IPS-NIHi11 (cell line): ENCODE measurements around the gene AGAP1.
A peak's percentile ranks its signal among the peaks of the same experiment; 100 is the strongest.
"Not testable (repeated sequence)": the region's sequence is repeated elsewhere in the genome, so short reads cannot be mapped to it uniquely, and the experiment has no call there.

Experiments
- DNase-seq: peaks from one replicate; pipeline ENCODE4 v3.0.0; 2012; ENCODE audit warnings: mixed read lengths, low spot score

The AGAP1 gene

DNA sequence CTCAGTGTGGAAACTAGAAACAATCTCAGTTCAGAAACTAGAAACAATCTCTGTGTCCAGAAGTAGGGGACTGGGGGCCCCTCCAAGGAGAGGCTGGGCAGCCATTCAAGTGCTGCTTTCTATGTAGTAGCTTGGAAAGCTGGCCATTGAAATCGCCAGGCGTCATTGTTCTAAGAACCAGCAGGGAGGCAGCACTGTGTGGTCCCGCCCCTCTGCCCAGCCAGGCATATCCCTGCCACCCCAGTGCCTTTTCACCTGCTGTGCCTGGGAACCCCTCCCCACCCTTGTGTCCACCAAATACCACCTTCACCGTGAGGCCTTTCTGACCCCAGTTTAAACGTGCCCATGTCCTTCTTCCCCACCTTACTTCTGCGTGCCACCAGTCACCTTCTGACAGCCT is 452.7 kb downstream of the AGAP1 start:
- no peak for DNase-seq

DNA sequence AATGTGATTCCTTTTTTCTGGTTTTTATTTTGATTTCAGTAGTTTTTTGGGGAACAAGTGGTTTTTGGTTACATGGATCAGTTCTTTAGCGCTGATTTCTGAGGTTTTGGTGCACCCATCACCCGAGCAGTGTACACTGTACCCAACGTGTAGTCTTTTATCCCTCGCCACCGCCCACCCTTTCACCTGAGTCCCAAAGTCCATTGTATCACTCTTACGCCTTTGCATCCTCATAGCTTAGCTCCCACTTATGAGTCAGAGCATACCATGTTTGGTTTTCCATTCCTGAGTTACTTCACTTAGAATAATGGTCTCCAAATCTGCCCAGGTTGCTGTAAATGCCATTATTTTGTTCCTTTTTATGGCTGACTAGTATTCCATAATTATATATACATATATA is 453.2 kb downstream of the AGAP1 start:
- not testable (repeated sequence) for DNase-seq

DNA sequence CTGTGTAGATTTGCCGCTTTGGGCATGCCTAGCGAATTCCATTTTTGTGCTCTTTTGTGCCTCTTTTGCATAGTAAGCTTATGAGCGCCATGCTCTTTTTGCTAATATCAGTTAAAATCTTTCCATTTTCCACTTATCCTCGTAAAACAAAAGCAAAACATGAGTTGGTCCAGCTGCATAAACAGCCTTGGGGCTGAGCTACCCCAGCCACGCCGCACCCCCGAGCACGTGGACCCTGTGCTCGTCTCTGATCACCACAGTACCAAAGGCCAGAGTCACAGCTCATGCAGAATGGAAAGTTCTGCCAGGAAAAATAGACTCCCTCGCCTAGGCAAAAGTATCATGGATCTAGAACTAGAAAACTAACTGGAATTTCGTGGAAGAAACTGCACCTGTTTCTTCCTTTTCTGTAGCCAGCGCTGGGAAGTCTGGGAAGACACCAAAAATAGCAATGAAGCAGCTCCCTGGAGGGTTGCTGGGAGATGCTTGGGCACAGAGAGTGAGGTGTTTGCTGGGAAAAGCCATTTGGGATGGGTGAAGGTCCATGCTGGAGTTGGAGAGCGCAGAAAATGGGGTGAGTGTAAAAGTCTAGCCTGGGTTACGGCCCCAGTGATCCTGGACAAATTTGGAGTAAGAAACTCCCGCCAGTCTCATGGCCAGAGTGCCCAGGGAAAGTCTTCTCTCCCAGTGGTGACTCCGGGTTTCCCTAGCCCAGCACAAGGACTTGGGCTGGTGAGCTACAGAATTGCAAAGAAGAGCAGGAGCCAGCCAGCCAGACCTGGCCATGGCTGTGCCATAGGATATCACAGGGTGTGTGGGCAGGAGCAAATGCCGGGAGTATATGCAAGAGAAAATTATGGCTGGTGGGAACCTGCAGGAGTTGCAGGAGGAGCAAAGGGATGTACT is 456.0 kb downstream of the AGAP1 start:
- DNase-seq = no peak

DNA sequence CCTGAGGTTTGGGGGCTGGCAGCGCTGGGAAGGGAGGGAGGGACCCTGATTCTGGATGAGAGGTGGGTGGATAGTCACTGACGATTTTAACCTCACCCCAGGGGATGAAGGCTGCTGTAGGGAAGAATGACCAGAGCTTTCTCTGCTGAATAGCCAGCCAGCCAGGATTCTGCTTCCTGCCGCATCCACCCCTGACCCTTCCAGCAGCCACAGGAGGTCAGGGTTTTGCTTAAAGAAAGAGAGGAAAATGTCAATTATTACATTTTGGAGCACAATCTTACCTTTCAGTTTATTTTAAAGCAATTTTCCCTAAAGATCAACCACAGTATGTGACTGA is 456.6 kb downstream of the AGAP1 start:
- peak; percentile 37 for DNase-seq

DNA sequence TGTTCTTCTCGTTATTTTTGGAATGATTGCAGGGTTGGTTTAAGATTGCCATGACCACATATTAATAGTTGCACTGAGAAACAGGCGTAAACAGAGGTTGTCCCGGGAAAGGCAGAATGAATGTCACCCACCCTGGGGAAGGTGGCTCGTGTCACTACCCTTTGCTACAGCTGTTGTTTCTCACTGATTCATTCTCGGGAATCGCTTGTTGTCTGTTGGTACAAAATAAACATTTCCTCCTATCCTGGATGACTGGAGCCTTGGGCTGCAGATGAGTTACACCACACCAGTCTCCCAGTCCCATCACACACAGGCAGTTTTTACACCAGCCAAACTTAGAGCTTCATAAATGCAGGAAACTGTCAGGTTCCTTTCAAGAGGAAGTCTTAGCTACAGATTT is 457.6 kb downstream of the AGAP1 start:
- DNase-seq = no peak

DNA sequence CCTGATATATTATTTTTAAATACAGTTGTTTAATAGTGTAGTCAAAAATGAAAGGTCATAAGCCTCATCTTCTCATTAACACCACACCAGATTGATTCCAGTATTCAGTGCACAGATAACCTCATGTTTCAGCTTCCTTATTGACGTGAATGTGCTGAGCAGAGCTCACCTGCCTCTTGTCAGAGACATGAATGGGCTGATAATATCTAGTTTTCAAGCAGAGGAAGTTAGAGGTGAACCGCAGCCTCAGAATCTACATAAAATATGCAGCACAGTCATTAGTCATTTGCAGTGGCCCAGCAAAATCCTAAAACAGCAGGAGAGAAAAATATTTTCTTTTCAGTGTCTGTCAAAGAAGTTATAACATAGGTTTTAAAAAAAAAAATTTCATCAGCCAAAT is 458.1 kb downstream of the AGAP1 start:
- no peak for DNase-seq

DNA sequence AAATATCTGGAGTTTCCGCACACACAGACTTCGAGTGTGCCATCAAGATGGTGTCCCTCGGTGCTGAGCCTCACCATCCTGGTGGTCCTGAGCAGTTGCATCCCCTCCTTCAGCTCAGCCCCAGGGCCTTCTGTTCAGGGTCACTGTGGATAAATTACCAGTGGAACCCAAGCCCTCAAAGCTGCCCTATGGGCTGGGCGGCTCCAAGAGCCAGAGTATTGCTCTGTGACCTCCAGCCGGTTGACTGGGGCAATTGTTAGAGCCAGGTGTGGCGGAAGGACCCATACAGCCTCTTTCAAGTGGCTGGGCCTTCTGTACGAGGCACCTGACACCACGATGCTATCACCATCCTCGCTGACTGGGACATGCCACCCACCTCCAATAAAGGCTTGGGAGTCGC is 458.9 kb downstream of the AGAP1 start:
- DNase-seq = no peak

DNA sequence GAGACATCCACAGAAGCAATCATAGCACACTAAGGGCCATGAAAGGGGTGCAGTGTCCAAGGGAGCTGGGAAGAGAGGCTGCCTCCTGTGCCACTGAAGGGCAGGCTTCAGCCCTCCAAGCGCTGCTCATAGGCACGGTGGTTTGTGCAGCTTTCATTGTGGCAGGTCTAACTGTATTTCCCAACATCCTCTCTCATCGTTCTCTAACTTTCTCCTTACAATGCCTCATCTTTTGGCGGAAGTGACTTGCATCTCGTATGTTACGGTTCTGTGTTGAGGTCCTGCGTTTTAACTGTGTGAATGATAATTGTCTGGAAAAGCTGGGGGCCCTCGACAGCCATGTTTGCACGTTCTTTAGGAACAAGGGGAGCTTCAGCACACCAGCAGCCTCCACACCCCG is 460.4 kb downstream of the AGAP1 start:
- DNase-seq = no peak

DNA sequence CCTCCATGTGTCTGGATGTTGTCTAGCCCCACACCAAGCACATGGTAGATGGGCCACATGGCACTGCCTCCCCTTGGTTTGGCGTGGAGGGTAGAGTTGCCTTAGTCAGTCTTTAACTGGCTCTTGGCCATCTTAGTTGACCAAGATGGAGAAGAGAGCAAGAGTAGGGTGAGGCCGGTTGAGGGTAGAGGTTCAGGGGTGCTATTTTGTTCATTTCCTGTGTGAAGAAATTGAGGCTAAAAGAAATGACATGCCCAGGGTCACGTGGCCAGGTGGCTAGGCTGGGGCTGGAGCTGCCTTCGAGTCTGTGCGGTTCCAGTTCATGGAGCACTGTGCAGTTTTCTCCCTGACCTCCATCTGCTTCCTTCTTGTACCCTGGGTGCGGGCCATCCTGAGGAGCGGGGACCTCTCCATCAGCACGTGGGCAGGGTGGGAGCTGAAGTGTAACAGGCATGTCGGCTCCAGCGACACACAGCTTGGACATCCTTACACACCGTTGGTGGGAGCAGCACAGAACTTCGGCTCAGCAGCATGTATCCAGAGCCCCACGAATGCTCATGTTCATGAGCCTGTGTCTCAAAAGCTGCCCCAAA is 461.1 kb downstream of the AGAP1 start:
- DNase-seq = no peak

DNA sequence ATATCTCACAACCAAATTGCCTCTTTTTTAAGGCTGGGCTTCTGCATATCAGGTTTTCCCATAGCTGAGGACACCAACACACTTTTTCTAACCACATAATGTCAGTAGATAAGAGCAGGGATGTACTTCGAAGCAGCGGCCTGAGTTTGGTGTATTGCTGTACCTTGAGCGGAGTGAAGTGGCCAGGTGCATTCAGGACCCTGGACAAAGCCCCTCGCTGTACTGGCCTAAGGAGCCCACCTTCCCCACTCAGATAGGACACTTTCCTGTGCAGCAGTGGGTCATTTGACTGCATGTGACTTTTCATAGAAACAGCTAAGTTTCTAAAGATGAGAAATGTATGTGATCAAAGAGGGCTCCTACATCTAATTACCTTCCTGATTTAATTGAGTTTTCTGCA is 461.8 kb downstream of the AGAP1 start:
- no peak for DNase-seq

DNA sequence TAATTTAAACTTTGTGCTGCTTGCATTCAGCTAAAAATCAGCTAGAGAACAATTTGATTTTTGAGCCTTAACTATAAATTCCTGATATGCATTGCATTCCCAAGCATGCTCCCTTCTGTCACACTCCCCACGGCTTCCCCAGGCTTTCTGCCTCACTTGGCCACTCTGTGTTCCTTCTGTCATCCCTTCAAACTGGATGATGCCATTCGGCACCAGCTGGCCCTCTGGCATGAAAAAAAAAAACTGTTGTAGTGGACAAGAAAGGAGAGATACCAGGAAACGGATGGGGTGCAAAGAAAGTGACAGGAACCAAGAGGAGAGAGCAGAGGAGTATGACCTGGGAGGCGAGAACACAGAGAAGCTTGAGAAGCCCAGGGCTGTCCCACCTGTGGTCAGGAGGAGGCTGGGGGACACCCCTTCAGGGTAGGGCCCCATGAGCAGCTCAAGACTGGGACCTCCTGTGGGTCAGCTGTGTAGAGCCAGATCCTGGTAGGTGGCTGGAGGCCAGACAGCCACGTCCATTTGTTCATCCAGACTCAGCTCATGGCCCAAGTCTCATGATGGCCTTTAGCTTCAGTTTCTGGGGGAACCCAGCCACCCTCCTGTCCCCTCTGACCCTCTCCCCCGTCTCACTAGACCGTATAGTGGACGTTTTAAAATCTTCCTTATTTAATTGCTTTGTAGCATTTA is 462.6 kb downstream of the AGAP1 start:
- no peak for DNase-seq

DNA sequence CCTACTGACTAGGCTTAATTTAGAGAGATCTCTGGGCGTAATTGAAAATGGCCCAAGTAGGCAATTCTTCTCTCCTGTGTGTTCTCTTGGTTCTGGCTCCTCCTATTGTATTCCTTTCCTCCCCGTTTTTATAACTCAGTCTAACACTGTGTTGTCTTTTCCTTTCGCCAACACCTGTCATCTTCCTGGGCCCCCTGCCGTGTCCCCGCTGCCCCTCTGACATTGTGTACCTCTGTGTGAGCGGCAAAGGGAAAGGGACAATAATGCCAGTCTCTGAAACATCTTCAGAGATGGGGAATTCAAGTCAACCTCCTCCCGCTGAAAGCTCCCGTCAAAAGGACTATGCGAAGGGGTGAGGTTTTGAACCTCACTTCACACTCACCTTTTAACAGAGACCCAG is 463.4 kb downstream of the AGAP1 start:
- no peak for DNase-seq

DNA sequence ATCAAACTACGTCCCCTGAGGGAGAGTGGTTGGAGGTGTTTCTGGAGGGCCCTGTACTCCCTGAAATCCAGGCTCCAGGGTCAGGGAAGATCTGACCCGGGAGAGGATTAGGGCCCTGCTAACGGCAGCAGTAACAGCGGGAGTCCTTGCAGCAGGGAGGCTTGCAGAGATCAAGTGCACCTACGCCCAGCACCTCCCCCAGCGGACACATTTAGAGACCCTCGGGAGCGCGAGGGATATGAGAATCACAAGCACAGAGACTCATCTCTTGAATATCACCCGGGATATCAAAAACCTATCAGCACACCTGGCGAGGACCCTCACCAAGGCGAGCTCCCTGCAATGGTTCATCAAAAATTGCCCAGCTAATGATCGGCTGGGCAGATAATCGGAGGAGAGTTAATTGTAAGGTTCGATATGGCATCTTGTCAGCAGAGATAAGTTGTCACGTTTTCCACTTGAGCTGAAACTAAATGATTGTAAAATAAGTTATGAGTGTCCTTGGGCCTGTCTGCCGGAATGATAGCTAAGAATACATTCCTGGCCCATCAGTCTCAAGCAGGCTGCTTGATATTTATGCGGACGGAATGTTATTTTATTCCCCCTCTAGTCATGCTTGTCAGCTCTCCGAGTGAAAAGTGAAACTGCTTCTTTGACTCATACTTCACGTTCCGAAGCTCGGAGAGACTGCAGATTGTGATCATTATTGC is 464.5 kb downstream of the AGAP1 start:
- DNase-seq = no peak

DNA sequence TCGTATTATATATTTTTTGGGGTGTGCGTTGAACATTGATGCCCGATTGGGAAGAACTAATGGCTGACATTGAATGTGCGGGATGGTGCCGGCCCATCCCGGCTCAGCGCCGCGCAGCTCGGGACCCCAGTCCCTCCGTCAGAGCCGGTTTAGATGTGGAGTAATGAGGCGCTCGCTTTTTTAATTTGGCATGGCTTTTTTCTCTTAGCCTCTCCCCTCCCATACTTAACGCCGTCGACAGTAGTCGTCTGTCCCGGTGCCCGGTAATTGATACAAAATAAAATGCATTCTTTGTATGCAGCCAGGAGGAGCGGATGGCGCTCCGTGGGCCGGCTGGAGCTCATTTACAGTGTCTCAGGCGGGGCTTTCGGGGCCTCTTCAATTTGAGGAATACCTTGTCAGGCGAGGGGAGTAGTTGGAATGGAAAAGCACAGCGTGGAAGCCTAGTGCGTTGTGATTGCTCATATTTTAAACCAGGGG is 465.1 kb downstream of the AGAP1 start:
- no peak for DNase-seq

DNA sequence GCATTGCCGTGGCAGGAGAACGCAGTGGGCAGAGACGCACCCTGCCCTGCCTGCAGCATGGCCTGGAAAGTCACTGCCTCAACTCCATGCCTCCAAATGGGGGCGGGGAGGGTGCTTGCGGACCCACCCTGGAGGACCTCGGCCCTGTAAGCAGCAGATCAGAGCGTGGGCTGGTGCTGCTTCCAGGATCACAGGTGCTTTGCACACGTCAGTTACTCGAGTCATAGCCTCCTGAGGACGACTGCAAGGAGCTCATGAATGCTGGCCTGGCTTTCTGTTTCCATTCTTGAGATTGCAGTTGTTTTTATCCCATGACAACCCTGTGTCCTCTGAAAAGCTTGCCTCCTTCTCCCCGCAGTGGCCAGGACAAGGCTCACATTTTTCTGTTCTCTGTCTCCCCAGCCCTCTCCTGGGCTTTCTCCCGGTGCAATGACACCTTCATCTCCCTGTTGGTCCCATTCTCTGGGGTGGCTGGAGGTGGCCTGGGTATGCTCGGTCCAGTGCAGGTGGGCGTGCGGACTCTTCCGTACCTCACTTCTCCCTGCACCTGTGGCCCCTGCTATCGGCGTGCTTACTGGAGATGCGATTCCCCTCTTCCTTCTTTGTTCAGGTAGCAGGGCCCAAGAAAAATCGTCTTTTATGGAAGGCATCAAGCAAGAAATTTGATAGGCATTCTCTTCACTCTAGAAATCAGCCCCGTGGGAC is 466.3 kb downstream of the AGAP1 start:
- DNase-seq = no peak

DNA sequence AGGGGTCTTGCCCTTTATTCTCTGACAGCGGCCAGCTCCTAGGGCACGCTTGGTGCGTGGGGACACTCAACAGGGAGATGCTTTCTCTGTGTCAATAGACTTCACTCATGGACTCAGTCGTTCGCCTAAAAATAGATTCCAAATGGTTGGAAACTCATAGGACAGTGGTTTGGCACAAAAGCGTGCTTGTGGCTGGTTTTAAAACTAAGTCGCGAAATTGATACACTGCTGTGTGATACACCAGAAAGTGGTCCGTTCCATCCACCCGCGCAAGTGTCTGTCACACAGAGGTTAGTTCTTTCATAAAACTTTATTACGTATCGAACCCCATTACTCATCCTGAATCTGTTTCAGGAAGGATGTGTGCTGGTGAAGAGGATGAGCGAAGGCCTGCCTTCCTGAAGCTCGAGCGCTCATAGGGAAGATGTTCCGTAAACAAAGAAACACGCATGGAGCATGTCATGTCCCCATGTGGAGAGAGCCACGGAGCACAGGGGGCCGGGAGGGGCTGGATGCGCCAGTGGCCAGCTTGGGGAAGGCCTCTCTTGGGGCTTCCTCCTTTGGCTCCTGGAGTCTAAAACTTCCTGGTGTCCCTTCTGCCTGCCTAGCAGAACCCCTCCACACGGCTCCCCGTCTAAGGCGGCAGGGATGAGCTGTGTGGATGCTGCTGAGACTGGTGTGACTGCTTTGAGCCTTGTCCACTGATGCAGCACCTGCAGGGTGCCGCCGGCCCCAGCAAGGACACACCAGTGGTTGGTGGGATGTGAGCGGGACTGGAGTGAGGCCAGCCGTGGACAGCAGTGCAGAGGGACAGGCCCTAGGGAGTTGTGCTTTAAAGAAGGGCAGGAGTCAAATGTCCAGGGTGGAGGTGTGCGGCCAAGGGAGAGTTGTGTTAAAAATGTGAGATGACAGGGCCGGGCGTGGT is 467.1 kb downstream of the AGAP1 start:
- no peak for DNase-seq

DNA sequence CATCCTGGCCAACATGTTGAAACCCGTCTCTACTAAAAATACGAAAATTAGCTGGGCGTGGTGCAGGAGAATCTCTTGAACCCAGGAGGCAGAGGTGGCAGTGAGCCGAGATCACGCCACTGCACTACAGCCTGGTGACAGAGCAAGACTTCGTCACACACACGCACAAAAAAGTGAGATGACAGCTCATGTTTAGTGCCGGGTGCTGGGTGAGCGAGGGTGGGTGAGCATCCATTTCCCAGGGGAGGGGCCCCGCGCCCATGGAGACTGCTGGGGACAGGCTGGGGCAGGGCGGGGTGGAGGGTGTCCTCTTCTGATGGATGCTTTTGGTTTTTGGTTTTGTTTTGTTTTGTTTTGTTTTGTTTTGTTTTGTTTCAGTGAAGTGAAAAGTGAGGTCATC is 467.9 kb downstream of the AGAP1 start:
- no peak for DNase-seq

DNA sequence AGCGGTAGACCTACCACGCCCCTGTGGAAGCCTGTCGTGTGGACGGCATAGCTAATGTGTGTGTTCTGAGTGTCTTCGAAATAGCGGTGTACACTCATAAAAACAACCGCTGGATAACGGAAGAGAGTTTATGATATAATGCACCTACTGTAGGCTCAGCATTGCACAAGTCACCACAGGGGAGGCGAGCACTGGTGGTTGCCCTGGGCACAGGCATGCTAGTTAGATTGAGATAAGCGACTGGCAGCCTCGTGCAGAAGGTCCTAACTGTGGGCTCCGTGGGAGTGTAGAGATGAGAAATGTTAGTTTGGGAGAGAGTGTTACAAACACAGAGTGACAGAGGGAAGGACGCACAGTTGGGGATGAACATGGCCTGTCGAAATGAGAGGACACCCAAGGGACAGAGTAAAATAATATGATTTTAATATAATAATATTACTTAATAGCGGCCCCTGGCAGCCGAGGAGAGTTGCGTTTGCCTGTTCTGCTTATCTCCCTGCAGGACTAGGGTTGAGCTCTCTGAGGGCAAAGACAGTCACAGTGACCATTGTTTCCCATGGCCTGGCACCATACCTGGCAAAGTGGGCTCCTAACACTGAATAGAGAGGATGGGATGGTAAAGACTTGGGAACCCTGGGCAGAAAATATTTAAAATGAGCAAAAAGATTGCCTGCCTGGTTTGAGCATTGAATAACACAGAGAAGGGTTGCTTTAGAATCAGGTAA is 470.2 kb downstream of the AGAP1 start:
- no peak for DNase-seq

DNA sequence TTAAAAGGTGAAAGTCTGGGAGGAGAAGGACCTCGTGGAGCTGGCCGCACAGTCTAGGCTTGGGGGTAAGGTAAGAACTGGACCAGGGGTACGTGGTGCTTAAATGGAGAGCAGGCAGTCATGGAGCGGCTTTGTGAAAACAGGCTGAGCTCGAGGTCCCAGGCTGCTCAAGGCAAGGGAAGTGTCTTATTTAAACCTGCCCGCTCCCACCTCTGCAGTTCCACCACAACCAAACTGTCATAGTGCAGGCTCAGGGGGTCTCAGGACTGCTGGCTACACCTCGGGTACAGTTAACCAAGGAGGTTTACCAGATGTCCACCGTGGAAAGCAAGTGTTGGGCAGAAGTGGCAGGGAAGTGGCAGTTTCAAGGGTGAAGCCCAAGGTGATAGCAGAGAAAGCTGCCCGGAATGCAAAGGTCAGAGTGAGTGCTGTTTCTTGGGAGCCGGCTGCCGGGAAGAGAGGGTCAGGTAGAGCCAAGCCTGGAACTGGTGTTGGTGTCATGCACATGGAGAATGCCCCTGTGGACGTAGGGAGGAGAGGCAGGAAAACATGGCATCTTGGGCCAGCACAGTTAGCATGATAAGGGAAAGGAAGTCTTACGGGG is 471.0 kb downstream of the AGAP1 start:
- no peak for DNase-seq

DNA sequence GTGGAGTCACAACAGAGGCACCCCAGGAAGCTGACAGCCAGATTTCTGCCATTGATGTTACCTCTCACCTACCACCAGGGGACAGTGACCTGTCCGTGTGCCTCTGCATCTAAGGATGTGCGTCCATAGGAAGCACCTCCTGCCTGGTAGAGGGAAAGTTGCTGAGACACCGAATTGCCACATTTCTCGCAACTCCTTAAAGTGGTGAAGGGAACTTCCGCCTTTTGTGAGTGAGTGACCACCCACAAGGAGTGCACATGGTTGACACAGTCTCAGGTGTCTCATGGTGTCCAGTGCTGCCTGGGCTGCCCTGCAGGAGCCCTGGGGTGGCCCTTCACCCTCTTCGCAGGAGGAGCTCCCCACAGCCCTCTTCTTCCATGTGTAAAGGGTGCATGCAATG is 472.6 kb downstream of the AGAP1 start:
- peak; percentile 52 for DNase-seq
